GM12878 (cell line): ENCODE data around the gene CLEC1A. TPM values are rescaled to one million over a fixed set of nuclear protein-coding genes. Genes with fewer than 3 reads are reported as not detected.

ENCODE experiments used
- ATAC-seq: fragments of 200-7000 bp; cut with Tn5 transposase; 3 replicates; pipeline ENCODE4 v1.9.1; 2020; ENCODE audit warnings: mild to moderate bottlenecking, moderate library complexity
- BruUV-seq: library from RNA; stranded (reverse); fragments of 400-500 nt; replicated peaks from 2 replicates; lab custom pipeline; 2021; lab: Mats Ljungman, UMichigan
- CTCF ChIA-PET: fragments of 300-600 bp; sonication (Branson Sonifier 250); formaldehyde crosslinking; extraction: SDS; loops from one replicate; lab custom pipeline; 2021; ENCODE audit warnings: inconsistent platforms; lab: Yijun Ruan, JAX
- POLR2A ChIA-PET: fragments of 350-600 bp; formaldehyde crosslinking; extraction: SDS; loops from one replicate; lab custom pipeline; 2021; ENCODE audit warnings: inconsistent platforms; lab: Charles Lee
- RAD21 ChIA-PET: fragments of 300-600 bp; sonication (Branson Sonifier 250); formaldehyde crosslinking; loops from one replicate; lab custom pipeline; 2023; ENCODE audit warnings: antibody characterized with exemption; ENCODE audit not compliant: unreplicated experiment; lab: Charles Lee
- SMC1A ChIA-PET: fragments of 300-600 bp; sonication (Branson Sonifier 250); formaldehyde crosslinking; loops from one replicate; lab custom pipeline; 2023; ENCODE audit not compliant: unreplicated experiment, uncharacterized antibody; lab: Charles Lee
- DNase-seq: peaks from one replicate; pipeline ENCODE4 v3.0.0-alpha.2; 2011; ENCODE audit warnings: low read depth, low spot score
- FAIRE-seq: peaks from 3 replicates; lab custom pipeline; 2011; peaks lifted over from hg19 to GRCh38; lab: Jason Lieb, UNC
- H2AFZ ChIP-seq: 2 replicates; pipeline ENCODE4 v1.6.0; 2011; ENCODE audit warnings: low read depth, low read length, control low read depth; ENCODE audit not compliant: control insufficient read depth
- H3K27ac ChIP-seq: 2 replicates; pipeline ENCODE4 v1.5.1; 2011; ENCODE audit warnings: control low read depth; ENCODE audit not compliant: control insufficient read depth, insufficient read depth
- H3K27me3 ChIP-seq, 2 experiments: replicated peaks in 1 of 2; 2 replicates each; pipeline versions ENCODE4 v1.6.0 to v1.6.1; 2011; ENCODE audit warnings: low read length in 1 of 2; ENCODE audit not compliant: control insufficient read depth in 2 of 2, insufficient read depth in 2 of 2
- H3K36me3 ChIP-seq, 2 experiments: 2 replicates each; pipeline ENCODE4 v1.5.1; 2011; ENCODE audit warnings: low read length in 1 of 2; ENCODE audit not compliant: control insufficient read depth in 2 of 2, insufficient read depth in 2 of 2
- H3K4me1 ChIP-seq: 2 replicates; pipeline ENCODE4 v1.6.1; 2011; ENCODE audit warnings: mild to moderate bottlenecking, low read length, moderate library complexity, mixed read lengths; ENCODE audit not compliant: control insufficient read depth, insufficient read depth
- H3K4me2 ChIP-seq: 2 replicates; pipeline ENCODE4 v1.6.0; 2011; ENCODE audit warnings: control low read depth; ENCODE audit not compliant: control insufficient read depth, insufficient read depth
- H3K4me3 ChIP-seq: fragments of 200-600 bp; sonication (generic); 2 replicates; pipeline ENCODE4 v1.5.1; 2016
- H3K79me2 ChIP-seq: 2 replicates; pipeline ENCODE4 v1.6.0; 2011; ENCODE audit warnings: low read length; ENCODE audit not compliant: control insufficient read depth, insufficient read depth
- H3K9ac ChIP-seq: 2 replicates; pipeline ENCODE4 v1.8.0; 2011; ENCODE audit warnings: low read length, control low read depth, mixed read lengths; ENCODE audit not compliant: control insufficient read depth, insufficient read depth
- H3K9me3 ChIP-seq: replicated peaks from 3 replicates; pipeline ENCODE4 v1.5.1; 2011; ENCODE audit warnings: mild to moderate bottlenecking, low read length; ENCODE audit not compliant: control insufficient read depth, insufficient read depth
- H4K20me1 ChIP-seq: 2 replicates; pipeline ENCODE4 v1.6.0; 2011; ENCODE audit not compliant: control insufficient read depth, insufficient read depth
- FOS ChIP-seq: IDR thresholded peaks from 3 replicates; pipeline ENCODE4 v1.6.1; 2011; ENCODE audit warnings: borderline replicate concordance; ENCODE audit not compliant: insufficient read length; ENCODE audit errors: extremely low read depth
- HDAC2 ChIP-seq: fragments of 200-600 bp; sonication (generic); IDR thresholded peaks from 2 replicates; pipeline ENCODE4 v1.6.1; 2017
- HSF1 ChIP-seq: fragments of 150-350 bp; IDR thresholded peaks from 2 replicates; pipeline ENCODE4 v1.6.1; 2014; ENCODE audit warnings: mild to moderate bottlenecking, low read depth, low read length
- NFYA ChIP-seq: IDR thresholded peaks from 2 replicates; pipeline ENCODE4 v1.6.1; 2011; ENCODE audit warnings: low read depth, mild to moderate bottlenecking, low read length, improper control_type of control experiment, borderline replicate concordance
- NRF1 ChIP-seq: conservative IDR thresholded peaks from 2 replicates; pipeline ENCODE4 v1.6.1; 2011; ENCODE audit warnings: mild to moderate bottlenecking, low read depth, low read length, improper control_type of control experiment
- RAD21 ChIP-seq: IDR thresholded peaks from 2 replicates; pipeline ENCODE4 v1.6.1; 2011; ENCODE audit warnings: mild to moderate bottlenecking, low read depth, low read length, moderate library complexity; ENCODE audit not compliant: insufficient read depth
- SMAD1 ChIP-seq: fragments of 450-650 bp; IDR thresholded peaks from 2 replicates; pipeline ENCODE4 v1.6.1; 2018; ENCODE audit warnings: mild to moderate bottlenecking, low read depth; ENCODE audit not compliant: partially characterized antibody
- SUPT20H ChIP-seq: IDR thresholded peaks from 2 replicates; pipeline ENCODE4 v1.6.1; 2011; ENCODE audit warnings: low read depth, mild to moderate bottlenecking, low read length, moderate library complexity, borderline replicate concordance; ENCODE audit not compliant: control insufficient read depth
- ZSCAN29 ChIP-seq: fragments of 450-650 bp; IDR thresholded peaks from 2 replicates; pipeline ENCODE4 v1.6.1; 2017; ENCODE audit warnings: mild to moderate bottlenecking, moderate library complexity
- WGBS: methylation state at CpG from one replicate; pipeline ENCODE4 v1.1.6; 2016; ENCODE audit warnings: low lambda C conversion rate; ENCODE audit not compliant: insufficient replicate concordance, insufficient coverage; ENCODE audit errors: missing lambda C conversion rate; 5-methylcytosine and 5-hydroxymethylcytosine counted together
- in situ Hi-C: fragments of 300-500 bp; cut with MboI; formaldehyde crosslinking; loops from 9 replicates; pipeline ENCODE4 v1.14.3; 2018; ENCODE audit warnings: mixed read lengths
- intact Hi-C: fragments of 100-400 bp; cut with micrococcal nuclease; formaldehyde crosslinking; loops from one replicate; pipeline ENCODE4 v1.14.2; 2022; ENCODE audit not compliant: unreplicated experiment
- polyA plus RNA-seq, 11 experiments: library from polyadenylated mRNA; depleted of rRNA in 4 of 11; unstranded in 6 of 11; stranded (reverse) in 5 of 11; fragments of >200 nt; fragmentation: Nextera tagmentation in 4 of 11; fragmentation: Illumina TruSeq in 1 of 11; extraction: Ambion mirVana in 4 of 11; extraction: Trizol in 1 of 11; gene quantifications; 1 replicate in 1 of 11; 2 replicates in 10 of 11; pipeline versions ENCODE4 v1.2.1 to v1.2.3, GENCODE V29; 2011 to 2016; ENCODE audit warnings: inconsistent platforms in 2 of 11, missing spikeins in 2 of 11, low read depth in 1 of 11
- total RNA-seq, 4 experiments: library from RNA; depleted of rRNA in 3 of 4; stranded (reverse); fragments of >200 nt in 3 of 4; fragmentation: Illumina TruSeq in 1 of 4; extraction: Trizol in 1 of 4; gene quantifications; 2 replicates each; pipeline versions ENCODE4 v1.2.1 to v1.2.3, GENCODE V29; 2013 to 2021
- TF ChIP-seq, protein P1 (sequence below): fragments of 450-650 bp; IDR thresholded peaks from 2 replicates; pipeline ENCODE4 v1.6.1; 2016; ENCODE audit warnings: mild to moderate bottlenecking
- TF ChIP-seq, protein P2 (sequence below): fragments of 450-650 bp; IDR thresholded peaks from 2 replicates; pipeline ENCODE4 v1.6.1; 2018; ENCODE audit warnings: mild to moderate bottlenecking, low read depth, moderate library complexity; ENCODE audit not compliant: partially characterized antibody

Gene CLEC1A
- total and polyA plus RNA-seq, 10 of the 15 experiments (the other 5 are each of a cell fraction or from before 2014, with no cell fraction given): not detected

DNA sequence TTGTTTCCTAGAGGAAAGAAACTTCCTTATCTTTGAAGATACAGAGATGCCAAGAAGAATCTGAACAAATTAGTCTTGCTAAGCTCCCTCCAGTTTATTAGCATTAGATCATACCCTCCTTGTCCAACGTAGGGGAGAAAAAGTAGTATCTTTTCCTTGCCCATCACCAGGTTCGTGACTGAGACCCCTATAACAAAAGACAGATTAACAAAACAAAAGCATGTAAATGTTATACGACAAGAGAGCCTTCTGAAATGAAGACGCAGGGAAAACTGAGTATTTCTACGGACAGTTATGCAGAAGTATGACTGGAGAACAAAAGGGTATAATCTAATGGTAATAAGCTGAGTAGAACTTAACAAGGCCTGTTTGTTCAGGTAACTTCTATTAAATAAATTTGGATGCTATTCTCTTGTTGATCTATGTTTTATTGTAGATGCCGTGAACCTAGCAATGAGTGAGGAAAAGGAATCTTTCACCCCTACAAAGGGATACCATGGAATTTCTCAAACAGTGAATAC, 34.1 kb upstream of the CLEC1A start (continued):
- TF ChIP-seq, protein P1, sequence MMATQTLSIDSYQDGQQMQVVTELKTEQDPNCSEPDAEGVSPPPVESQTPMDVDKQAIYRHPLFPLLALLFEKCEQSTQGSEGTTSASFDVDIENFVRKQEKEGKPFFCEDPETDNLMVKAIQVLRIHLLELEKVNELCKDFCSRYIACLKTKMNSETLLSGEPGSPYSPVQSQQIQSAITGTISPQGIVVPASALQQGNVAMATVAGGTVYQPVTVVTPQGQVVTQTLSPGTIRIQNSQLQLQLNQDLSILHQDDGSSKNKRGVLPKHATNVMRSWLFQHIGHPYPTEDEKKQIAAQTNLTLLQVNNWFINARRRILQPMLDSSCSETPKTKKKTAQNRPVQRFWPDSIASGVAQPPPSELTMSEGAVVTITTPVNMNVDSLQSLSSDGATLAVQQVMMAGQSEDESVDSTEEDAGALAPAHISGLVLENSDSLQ: no peak
- TF ChIP-seq ZSCAN29: no peak
- TF ChIP-seq, all 136 proteins: peak for 0

DNA sequence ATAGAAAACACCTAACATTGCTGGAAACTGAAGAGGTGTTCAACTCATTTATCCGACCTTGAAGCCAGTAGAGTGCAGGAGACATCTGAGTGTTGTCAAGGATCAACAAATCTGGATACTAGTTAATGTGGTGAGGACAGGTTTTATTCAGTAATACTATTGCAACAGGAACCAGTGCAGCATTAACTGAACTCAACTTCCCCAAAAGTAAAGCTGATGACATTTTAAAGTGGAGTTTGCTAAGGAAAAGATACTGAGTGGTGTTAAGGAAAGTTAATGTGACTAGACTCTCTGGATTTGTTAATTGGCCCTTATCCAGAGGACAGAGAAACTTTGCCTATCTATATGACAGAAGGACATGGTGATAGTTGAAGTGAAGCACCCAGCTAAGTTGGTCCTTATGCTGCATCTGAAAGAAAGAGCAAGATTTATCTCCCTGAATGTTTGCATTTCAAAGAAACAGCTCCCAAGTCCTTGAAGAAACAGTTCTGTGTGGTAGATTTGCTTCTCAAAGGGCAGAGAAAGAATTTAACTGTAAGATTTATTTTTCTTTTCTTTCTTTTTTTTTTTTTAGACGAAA, 32.4 kb upstream of the CLEC1A start:
- RAD21 ChIA-PET: no interaction called here
- in situ Hi-C loops: no loop called here
- Histone ChIP-seq H3K27me3 (no peaks in the 10 kb centered on the region; a peak in 1 of 4 replicates), H3K4me3 (no peak overlapping the region), H3K9me3 (peaks cover 5% of the 10 kb centered on the region; the same call in 2 of the 3 replicates), H3K79me2 (no peaks in the 10 kb centered on the region), H3K4me1 (peaks cover 8% of the 10 kb centered on the region; the same call in 1 of the 2 replicates), H4K20me1 (no peaks in the 10 kb centered on the region), H2AFZ (no peak overlapping the region), H3K27ac (no peak overlapping the region), H3K4me2 (no peak overlapping the region), H3K9ac (no peak overlapping the region), H3K36me3 (no peaks in the 10 kb centered on the region)
- SMC1A ChIA-PET: interaction anchor here (1.0 to 1.8 kb wide), 4 partner anchors 8 to 374 kb away, joined by 5 to 6 read pairs (median 5); no protein-coding TSS in a partner anchor
- intact Hi-C loops: loop anchor here (5.0 kb wide), 1 partner anchor 184 kb away; no protein-coding TSS in a partner anchor
- ATAC-seq (no peak), FAIRE-seq (no peak), DNase-seq (no peak)
- CTCF ChIA-PET: interaction anchor here (1.0 to 2.4 kb wide), 6 partner anchors 9 to 381 kb away, joined by 3 to 13 read pairs (median 5); no protein-coding TSS in a partner anchor
- TF ChIP-seq SMAD1 (no peak), HDAC2 (no peak), FOS (no peak), NRF1 (no peak), NFYA (no peak), SUPT20H (no peak), RAD21 (no peak), HSF1 (no peak)
- TF ChIP-seq, protein P2, sequence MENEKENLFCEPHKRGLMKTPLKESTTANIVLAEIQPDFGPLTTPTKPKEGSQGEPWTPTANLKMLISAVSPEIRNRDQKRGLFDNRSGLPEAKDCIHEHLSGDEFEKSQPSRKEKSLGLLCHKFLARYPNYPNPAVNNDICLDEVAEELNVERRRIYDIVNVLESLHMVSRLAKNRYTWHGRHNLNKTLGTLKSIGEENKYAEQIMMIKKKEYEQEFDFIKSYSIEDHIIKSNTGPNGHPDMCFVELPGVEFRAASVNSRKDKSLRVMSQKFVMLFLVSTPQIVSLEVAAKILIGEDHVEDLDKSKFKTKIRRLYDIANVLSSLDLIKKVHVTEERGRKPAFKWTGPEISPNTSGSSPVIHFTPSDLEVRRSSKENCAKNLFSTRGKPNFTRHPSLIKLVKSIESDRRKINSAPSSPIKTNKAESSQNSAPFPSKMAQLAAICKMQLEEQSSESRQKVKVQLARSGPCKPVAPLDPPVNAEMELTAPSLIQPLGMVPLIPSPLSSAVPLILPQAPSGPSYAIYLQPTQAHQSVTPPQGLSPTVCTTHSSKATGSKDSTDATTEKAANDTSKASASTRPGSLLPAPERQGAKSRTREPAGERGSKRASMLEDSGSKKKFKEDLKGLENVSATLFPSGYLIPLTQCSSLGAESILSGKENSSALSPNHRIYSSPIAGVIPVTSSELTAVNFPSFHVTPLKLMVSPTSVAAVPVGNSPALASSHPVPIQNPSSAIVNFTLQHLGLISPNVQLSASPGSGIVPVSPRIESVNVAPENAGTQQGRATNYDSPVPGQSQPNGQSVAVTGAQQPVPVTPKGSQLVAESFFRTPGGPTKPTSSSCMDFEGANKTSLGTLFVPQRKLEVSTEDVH: no peak
- BruUV-seq: no TSS peak
- POLR2A ChIA-PET: no interaction called here
- 83% methylated on average over 1 of the region's 2 CpGs for WGBS
